GM23338 (cell line): ENCODE measurements around the gene NFE2L3.

ENCODE experiments used
- CREB1 ChIP-seq: fragments of 250-450 bp; sonication (Bioruptor Pico); IDR thresholded peaks from 2 replicates; pipeline ENCODE4 v1.5.0; 2020; ENCODE audit warnings: low read depth, mild to moderate bottlenecking, moderate library complexity
- EZH2 ChIP-seq: fragments of 200-600 bp; sonication (generic); IDR thresholded peaks from one replicate; pipeline ENCODE4 v1.8.0; 2017; ENCODE audit warnings: antibody characterized with exemption, mild to moderate bottlenecking, low read depth; ENCODE audit not compliant: unreplicated experiment
- EZH2phosphoT487 ChIP-seq: fragments of 200-600 bp; sonication (generic); IDR thresholded peaks from one replicate; pipeline ENCODE4 v1.8.1; 2018; ENCODE audit warnings: antibody characterized with exemption; ENCODE audit not compliant: unreplicated experiment
- JUNB ChIP-seq: IDR thresholded peaks from one replicate; pipeline ENCODE4 v1.6.1; 2016; ENCODE audit warnings: antibody characterized with exemption; ENCODE audit not compliant: unreplicated experiment
- NANOG ChIP-seq: IDR thresholded peaks from 2 replicates; pipeline ENCODE4 v1.6.1; 2016; ENCODE audit warnings: antibody characterized with exemption, borderline replicate concordance
- POLR2AphosphoS5 ChIP-seq: IDR thresholded peaks from 2 replicates; pipeline ENCODE4 v1.6.1; 2016; ENCODE audit warnings: antibody characterized with exemption, low read depth
- STAT1 ChIP-seq: IDR thresholded peaks from one replicate; pipeline ENCODE4 v1.6.1; 2016; ENCODE audit warnings: antibody characterized with exemption; ENCODE audit not compliant: unreplicated experiment
- TF ChIP-seq, protein P1 (sequence below), 2 experiments: fragments of 200-600 bp in 1 of 2; sonication (generic) in 1 of 2; conservative IDR thresholded peaks; 2 replicates each; pipeline versions ENCODE4 v1.5.1 to v1.6.1; 2016 to 2017; ENCODE audit warnings: antibody characterized with exemption in 2 of 2, low read depth in 2 of 2, mild to moderate bottlenecking in 2 of 2, moderate library complexity in 1 of 2
- TF ChIP-seq, protein P2 (sequence below): IDR thresholded peaks from one replicate; pipeline ENCODE4 v1.6.1; 2018; ENCODE audit warnings: antibody characterized with exemption; ENCODE audit not compliant: unreplicated experiment

GRCh38 chr7:26147030-26147429, 5.0 kb upstream of the NFE2L3 start:
- TF ChIP-seq, protein P1, sequence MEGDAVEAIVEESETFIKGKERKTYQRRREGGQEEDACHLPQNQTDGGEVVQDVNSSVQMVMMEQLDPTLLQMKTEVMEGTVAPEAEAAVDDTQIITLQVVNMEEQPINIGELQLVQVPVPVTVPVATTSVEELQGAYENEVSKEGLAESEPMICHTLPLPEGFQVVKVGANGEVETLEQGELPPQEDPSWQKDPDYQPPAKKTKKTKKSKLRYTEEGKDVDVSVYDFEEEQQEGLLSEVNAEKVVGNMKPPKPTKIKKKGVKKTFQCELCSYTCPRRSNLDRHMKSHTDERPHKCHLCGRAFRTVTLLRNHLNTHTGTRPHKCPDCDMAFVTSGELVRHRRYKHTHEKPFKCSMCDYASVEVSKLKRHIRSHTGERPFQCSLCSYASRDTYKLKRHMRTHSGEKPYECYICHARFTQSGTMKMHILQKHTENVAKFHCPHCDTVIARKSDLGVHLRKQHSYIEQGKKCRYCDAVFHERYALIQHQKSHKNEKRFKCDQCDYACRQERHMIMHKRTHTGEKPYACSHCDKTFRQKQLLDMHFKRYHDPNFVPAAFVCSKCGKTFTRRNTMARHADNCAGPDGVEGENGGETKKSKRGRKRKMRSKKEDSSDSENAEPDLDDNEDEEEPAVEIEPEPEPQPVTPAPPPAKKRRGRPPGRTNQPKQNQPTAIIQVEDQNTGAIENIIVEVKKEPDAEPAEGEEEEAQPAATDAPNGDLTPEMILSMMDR (conservative IDR thresholded peaks at IDR 0.05; ENCODE audit: low read depth in 2 of 2) = no peak
- TF ChIP-seq EZH2phosphoT487 = no peak
- TF ChIP-seq, protein P2, sequence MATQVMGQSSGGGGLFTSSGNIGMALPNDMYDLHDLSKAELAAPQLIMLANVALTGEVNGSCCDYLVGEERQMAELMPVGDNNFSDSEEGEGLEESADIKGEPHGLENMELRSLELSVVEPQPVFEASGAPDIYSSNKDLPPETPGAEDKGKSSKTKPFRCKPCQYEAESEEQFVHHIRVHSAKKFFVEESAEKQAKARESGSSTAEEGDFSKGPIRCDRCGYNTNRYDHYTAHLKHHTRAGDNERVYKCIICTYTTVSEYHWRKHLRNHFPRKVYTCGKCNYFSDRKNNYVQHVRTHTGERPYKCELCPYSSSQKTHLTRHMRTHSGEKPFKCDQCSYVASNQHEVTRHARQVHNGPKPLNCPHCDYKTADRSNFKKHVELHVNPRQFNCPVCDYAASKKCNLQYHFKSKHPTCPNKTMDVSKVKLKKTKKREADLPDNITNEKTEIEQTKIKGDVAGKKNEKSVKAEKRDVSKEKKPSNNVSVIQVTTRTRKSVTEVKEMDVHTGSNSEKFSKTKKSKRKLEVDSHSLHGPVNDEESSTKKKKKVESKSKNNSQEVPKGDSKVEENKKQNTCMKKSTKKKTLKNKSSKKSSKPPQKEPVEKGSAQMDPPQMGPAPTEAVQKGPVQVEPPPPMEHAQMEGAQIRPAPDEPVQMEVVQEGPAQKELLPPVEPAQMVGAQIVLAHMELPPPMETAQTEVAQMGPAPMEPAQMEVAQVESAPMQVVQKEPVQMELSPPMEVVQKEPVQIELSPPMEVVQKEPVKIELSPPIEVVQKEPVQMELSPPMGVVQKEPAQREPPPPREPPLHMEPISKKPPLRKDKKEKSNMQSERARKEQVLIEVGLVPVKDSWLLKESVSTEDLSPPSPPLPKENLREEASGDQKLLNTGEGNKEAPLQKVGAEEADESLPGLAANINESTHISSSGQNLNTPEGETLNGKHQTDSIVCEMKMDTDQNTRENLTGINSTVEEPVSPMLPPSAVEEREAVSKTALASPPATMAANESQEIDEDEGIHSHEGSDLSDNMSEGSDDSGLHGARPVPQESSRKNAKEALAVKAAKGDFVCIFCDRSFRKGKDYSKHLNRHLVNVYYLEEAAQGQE = no peak
- TF ChIP-seq POLR2AphosphoS5 = no peak
- TF ChIP-seq EZH2 = no peak
- TF ChIP-seq NANOG = no peak
- TF ChIP-seq STAT1 = no peak
- no peak for TF ChIP-seq CREB1 (CRISPR knock-in tag)
- no peak for TF ChIP-seq JUNB
